GM06990 (cell line): ENCODE measurements around the gene DCAF8L2.
"Not testable (repeated sequence)": the region's sequence is repeated elsewhere in the genome, so short reads cannot be mapped to it uniquely, and the experiment has no call there.

Experiments used
- DNase-seq: peaks from one replicate; pipeline ENCODE4 v3.0.0-alpha.2; 2011; ENCODE audit not compliant: insufficient read length; ENCODE audit errors: extremely low read depth
- H3K27me3 ChIP-seq: replicated peaks from 2 replicates; pipeline ENCODE4 v1.6.0; 2011; ENCODE audit warnings: low read length; ENCODE audit not compliant: control insufficient read depth, insufficient read depth
- H3K36me3 ChIP-seq: 2 replicates; pipeline ENCODE4 v1.5.1; 2011; ENCODE audit warnings: low read length; ENCODE audit not compliant: control insufficient read depth, insufficient read depth
- H3K4me3 ChIP-seq: replicated peaks from 2 replicates; pipeline ENCODE4 v1.5.1; 2011; ENCODE audit warnings: low read depth, mild to moderate bottlenecking, control low read depth, low read length
- CTCF ChIP-seq: IDR thresholded peaks from 2 replicates; pipeline ENCODE4 v1.5.1; 2011; ENCODE audit warnings: low read length, control low read depth, mild to moderate bottlenecking, inconsistent platforms; ENCODE audit not compliant: insufficient read depth, poor library complexity, severe bottlenecking

Gene DCAF8L2

DNA sequence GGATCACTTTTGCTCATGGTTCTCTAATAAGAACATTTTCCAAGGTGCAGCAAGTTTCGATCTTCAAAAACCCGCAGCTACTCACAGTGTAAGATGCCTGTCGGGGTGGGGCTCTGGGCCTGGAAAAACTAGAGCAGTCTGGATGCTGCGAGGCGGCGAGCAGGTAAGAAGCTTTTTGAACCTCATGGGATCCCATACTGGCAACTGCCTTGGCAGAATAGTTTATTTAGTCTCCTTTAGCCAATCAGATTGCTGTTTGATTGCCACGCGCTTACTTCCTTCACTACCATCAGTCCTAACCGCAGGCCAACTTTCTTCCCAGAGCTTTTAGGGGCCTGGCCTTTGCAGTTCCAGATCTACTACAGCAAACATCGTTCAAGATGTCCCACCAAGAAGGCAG, 156.4 kb downstream of the DCAF8L2 start:
- TF ChIP-seq CTCF = no peak
- Histone ChIP-seq H3K27me3 (no peaks in the 10 kb centered on the region), H3K4me3 (no peak overlapping the region), H3K36me3 (no peaks in the 10 kb centered on the region)
- DNase-seq = no peak

DNA sequence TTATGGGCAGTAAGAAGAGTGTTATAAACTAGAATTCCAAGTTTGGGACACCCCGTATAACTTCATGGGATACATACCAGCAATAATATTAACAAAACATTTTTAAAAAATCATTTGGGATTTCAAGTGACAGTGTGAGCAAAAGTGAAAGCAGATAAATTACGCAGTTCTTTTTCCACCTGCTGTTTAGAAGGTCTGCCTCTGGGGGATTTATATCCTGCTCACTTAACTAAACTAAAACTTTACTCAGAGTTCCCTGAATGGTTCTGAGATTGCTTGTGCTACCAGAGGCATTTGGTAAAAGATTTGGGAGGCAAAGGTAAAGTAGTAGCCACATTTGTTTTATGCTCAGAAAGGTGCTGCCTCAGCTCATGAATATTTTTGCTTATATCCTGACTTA, 160.2 kb downstream of the DCAF8L2 start:
- H3K4me3 ChIP-seq, H3K27me3 ChIP-seq, DNase-seq, H3K36me3 ChIP-seq: not testable (repeated sequence)

GRCh38 chrX:27751976-27752375, 161.8 kb downstream of the DCAF8L2 start:
- Histone ChIP-seq H3K36me3 (no peaks in the 10 kb centered on the region), H3K27me3 (no peaks in the 10 kb centered on the region), H3K4me3 (no peak overlapping the region)
- no peak for TF ChIP-seq CTCF
- no peak for DNase-seq

GRCh38 chrX:27765718-27766117, 175.6 kb downstream of the DCAF8L2 start:
- H3K4me3 ChIP-seq = no peak overlapping the region
- DNase-seq = no peak
- H3K36me3 ChIP-seq = no peaks in the 10 kb centered on the region
- no peaks in the 10 kb centered on the region for H3K27me3 ChIP-seq
- TF ChIP-seq CTCF = no peak

GRCh38 chrX:27767387-27767786, 177.2 kb downstream of the DCAF8L2 start:
- no peak for TF ChIP-seq CTCF
- DNase-seq = no peak
- no peaks in the 10 kb centered on the region for H3K36me3 ChIP-seq
- H3K27me3 ChIP-seq = no peaks in the 10 kb centered on the region
- H3K4me3 ChIP-seq = no peak overlapping the region

- no peak for DNase-seq
- H3K4me3 ChIP-seq = no peak overlapping the region
- no peak for TF ChIP-seq CTCF
- H3K36me3 ChIP-seq = no peaks in the 10 kb centered on the region
- H3K27me3 ChIP-seq = no peaks in the 10 kb centered on the region
Measured at GRCh38 chrX:27775984-27776383, 185.8 kb downstream of the DCAF8L2 start.
